Neural cell (in vitro differentiated cells): ENCODE measurements around the gene IQCN. TPM values are rescaled to one million over a fixed set of nuclear protein-coding genes. Genes with fewer than 3 reads are reported as not detected.
A peak's percentile ranks its signal among the peaks of the same experiment; 100 is the strongest.

Experiments used
- H2AFZ ChIP-seq: fragments of 200-600, 300-800 bp; sonication (generic), shearing (Covaris generic); 2 replicates; pipeline ENCODE4 v1.6.0; 2014; ENCODE audit warnings: low read depth, mild to moderate bottlenecking, antibody characterized with exemption, low read length, moderate library complexity
- H3F3A ChIP-seq: fragments of 200-600 bp; shearing (Covaris generic); 2 replicates; pipeline ENCODE4 v1.6.1; 2016; ENCODE audit warnings: mild to moderate bottlenecking, moderate library complexity, mixed read lengths, antibody characterized with exemption, low read length; ENCODE audit not compliant: insufficient read depth, poor library complexity, severe bottlenecking
- H3K27ac ChIP-seq: fragments of 200-600, 300-800 bp; sonication (generic), shearing (Covaris generic); 2 replicates; pipeline ENCODE4 v1.5.1; 2014; ENCODE audit warnings: mild to moderate bottlenecking, low read length, moderate library complexity
- H3K27me3 ChIP-seq: fragments of 300-800, 200-600 bp; sonication (generic), shearing (Covaris generic); 2 replicates; pipeline ENCODE4 v1.6.0; 2014; ENCODE audit warnings: mild to moderate bottlenecking, low read depth, low read length, moderate library complexity; ENCODE audit not compliant: insufficient read depth
- H3K36me3 ChIP-seq: fragments of 300-800, 200-600 bp; sonication (generic), shearing (Covaris generic); 2 replicates; pipeline ENCODE4 v1.5.1; 2014; ENCODE audit warnings: mild to moderate bottlenecking, antibody characterized with exemption, low read length, moderate library complexity; ENCODE audit not compliant: insufficient read depth
- H3K4me2 ChIP-seq: fragments of 300-800, 200-600 bp; sonication (generic), shearing (Covaris generic); 2 replicates; pipeline ENCODE4 v1.6.0; 2014; ENCODE audit warnings: mild to moderate bottlenecking, low read length
- H3K4me3 ChIP-seq: fragments of 300-800, 200-600 bp; sonication (generic), shearing (Covaris generic); 2 replicates; pipeline ENCODE4 v1.5.1; 2014; ENCODE audit warnings: mild to moderate bottlenecking, low read length, moderate library complexity
- H3K79me2 ChIP-seq: fragments of 200-600 bp; shearing (Covaris generic); replicated peaks from 2 replicates; pipeline ENCODE4 v1.6.0; 2014; ENCODE audit warnings: mild to moderate bottlenecking, low read length, moderate library complexity; ENCODE audit not compliant: insufficient read depth
- H3K9ac ChIP-seq: fragments of 300-800, 200-600 bp; sonication (generic), shearing (Covaris generic); 2 replicates; pipeline ENCODE4 v1.6.1; 2016; ENCODE audit warnings: mild to moderate bottlenecking, low read length, mixed read lengths
- H3K9me2 ChIP-seq: fragments of 200-600 bp; shearing (Covaris generic); 2 replicates; pipeline ENCODE4 v1.6.1; 2016; ENCODE audit warnings: mild to moderate bottlenecking, low read length, mixed read lengths; ENCODE audit not compliant: insufficient read depth
- H3K9me3 ChIP-seq: fragments of 200-600, 300-800 bp; sonication (generic), shearing (Covaris generic); 2 replicates; pipeline ENCODE4 v1.6.1; 2016; ENCODE audit warnings: mild to moderate bottlenecking, mixed run types, low read length, moderate library complexity, mixed read lengths
- H4K20me1 ChIP-seq: fragments of 200-600 bp; shearing (Covaris generic); 2 replicates; pipeline ENCODE4 v1.6.1; 2016; ENCODE audit warnings: mild to moderate bottlenecking, mixed run types; ENCODE audit not compliant: insufficient read depth
- CTCF ChIP-seq: fragments of 450-650 bp; IDR thresholded peaks from 2 replicates; pipeline ENCODE4 v1.5.1; 2014; ENCODE audit warnings: antibody characterized with exemption, mild to moderate bottlenecking, moderate library complexity; ENCODE audit not compliant: poor library complexity, severe bottlenecking
- EP300 ChIP-seq: fragments of 450-650 bp; conservative IDR thresholded peaks from 2 replicates; pipeline ENCODE4 v1.6.1; 2014; ENCODE audit warnings: antibody characterized with exemption, mild to moderate bottlenecking, moderate library complexity; ENCODE audit not compliant: poor library complexity, severe bottlenecking
- EZH2 ChIP-seq: fragments of 200-600, 300-800 bp; shearing (Covaris generic), sonication (generic); IDR thresholded peaks from 2 replicates; pipeline ENCODE4 v1.6.1; 2014; ENCODE audit warnings: antibody characterized with exemption, low read length, borderline replicate concordance, mild to moderate bottlenecking; ENCODE audit not compliant: insufficient read depth, poor library complexity, severe bottlenecking
- MXI1 ChIP-seq: fragments of 450-650 bp; conservative IDR thresholded peaks from 2 replicates; pipeline ENCODE4 v1.6.1; 2014; ENCODE audit warnings: antibody characterized with exemption, mild to moderate bottlenecking; ENCODE audit not compliant: poor library complexity, severe bottlenecking
- POLR2AphosphoS5 ChIP-seq: IDR thresholded peaks from 2 replicates; pipeline ENCODE4 v1.6.1; 2012
- RAD21 ChIP-seq: fragments of 450-650 bp; conservative IDR thresholded peaks from 2 replicates; pipeline ENCODE4 v1.6.1; 2014; ENCODE audit warnings: antibody characterized with exemption, mild to moderate bottlenecking, moderate library complexity
- REST ChIP-seq: IDR thresholded peaks from 2 replicates; pipeline ENCODE4 v1.6.1; 2012; ENCODE audit warnings: borderline replicate concordance
- SMC3 ChIP-seq: fragments of 450-650 bp; conservative IDR thresholded peaks from 2 replicates; pipeline ENCODE4 v1.6.1; 2014; ENCODE audit warnings: antibody characterized with exemption, mild to moderate bottlenecking, moderate library complexity; ENCODE audit not compliant: poor library complexity
- TAF1 ChIP-seq: IDR thresholded peaks from 2 replicates; pipeline ENCODE4 v1.6.1; 2012; ENCODE audit warnings: low read depth
- polyA plus RNA-seq: library from polyadenylated mRNA; depleted of rRNA; stranded (reverse); fragments of >200 nt; gene quantifications from 2 replicates; pipeline ENCODE4 v1.2.3, GENCODE V29; 2014

Gene IQCN
- polyA plus RNA-seq, 1 donor from 2014 or later: 2.5 TPM

- Histone ChIP-seq H2AFZ (peak overlapping the region; percentile 69), H3F3A (no peaks in the 10 kb centered on the region), H3K27me3 (peaks cover 38% of the 10 kb centered on the region), H3K4me3 (peak overlapping the region; percentile 66), H3K4me2 (no peak overlapping the region), H4K20me1 (no peaks in the 10 kb centered on the region), H3K9me2 (no peaks in the 10 kb centered on the region), H3K9me3 (no peaks in the 10 kb centered on the region), H3K79me2 (no peaks in the 10 kb centered on the region), H3K9ac (peak overlapping the region; percentile 60), H3K36me3 (no peaks in the 10 kb centered on the region), H3K27ac (no peak overlapping the region)
- TF ChIP-seq RAD21 (no peak), MXI1 (peak; percentile 24)
Measured at GRCh38 chr19:18224525-18225354, 49.5 kb downstream of the IQCN start.

- no peaks in the 10 kb centered on the region for H3K9me2 ChIP-seq
- H3K4me2 ChIP-seq: no peak overlapping the region
- H3K9ac ChIP-seq: no peak overlapping the region
- no peaks in the 10 kb centered on the region for H4K20me1 ChIP-seq
- no peak overlapping the region for H2AFZ ChIP-seq
- H3K79me2 ChIP-seq: no peaks in the 10 kb centered on the region
- TF ChIP-seq REST (no peak), MXI1 (no peak), EZH2 (no peak), SMC3 (no peak), EP300 (no peak), TAF1 (no peak), POLR2AphosphoS5 (no peak), RAD21 (no peak), CTCF (no peak)
- no peaks in the 10 kb centered on the region for H3K36me3 ChIP-seq
- peaks cover 37% of the 10 kb centered on the region for H3K27me3 ChIP-seq
- no peak overlapping the region for H3K27ac ChIP-seq
- H3F3A ChIP-seq: no peaks in the 10 kb centered on the region
- peak overlapping the region; percentile 66 for H3K4me3 ChIP-seq
- no peaks in the 10 kb centered on the region for H3K9me3 ChIP-seq
Measured at GRCh38 chr19:18223860-18224524, 50.3 kb downstream of the IQCN start.
